HEK293 (cell line): Measurements from ENCODE around the gene HSD11B1.

ENCODE experiments used
- CTCF ChIA-PET: fragments of 350-600 bp; formaldehyde crosslinking; extraction: SDS; loops from one replicate; lab custom pipeline; 2021; ENCODE audit warnings: antibody characterized with exemption; lab: Yijun Ruan, JAX
- POLR2A ChIA-PET: fragments of 300-600 bp; formaldehyde crosslinking; extraction: SDS; loops from one replicate; lab custom pipeline; 2020; ENCODE audit warnings: antibody characterized with exemption, inconsistent platforms; lab: Yijun Ruan, JAX
- H3K27ac ChIP-seq: fragments of 200-500 bp; sonication (Bioruptor generic); 2 replicates; pipeline ENCODE4 v1.5.1; 2014; ENCODE audit warnings: low read depth, low read length, control low read depth, inconsistent platforms; ENCODE audit errors: extremely low read depth
- H3K36me3 ChIP-seq, 2 experiments: fragments of 200-500 bp in 1 of 2; sonication (Bioruptor generic) in 1 of 2; 1 replicate in 1 of 2; 2 replicates in 1 of 2; pipeline ENCODE4 v1.5.1; 2014 to 2017; ENCODE audit warnings: inconsistent platforms in 2 of 2, low read length in 2 of 2; ENCODE audit not compliant: control insufficient read depth in 2 of 2, insufficient read depth in 1 of 2
- H3K4me1 ChIP-seq: fragments of 200-500 bp; sonication (Bioruptor generic); 2 replicates; pipeline ENCODE4 v1.5.1; 2014; ENCODE audit warnings: mild to moderate bottlenecking, low read length, inconsistent platforms; ENCODE audit not compliant: control insufficient read depth, insufficient read depth
- H3K4me3 ChIP-seq: 2 replicates; pipeline ENCODE4 v1.5.1; 2011; ENCODE audit warnings: low read depth, mild to moderate bottlenecking, control low read depth, low read length, moderate library complexity
- H3K9me3 ChIP-seq: fragments of 200-500 bp; sonication (Bioruptor generic); 2 replicates; pipeline ENCODE4 v1.5.1; 2014; ENCODE audit warnings: low read depth, low read length, inconsistent platforms; ENCODE audit not compliant: control insufficient read depth, insufficient read depth
- AEBP2 ChIP-seq: fragments of 450-650 bp; formaldehyde crosslinking; IDR thresholded peaks from 2 replicates; pipeline ENCODE4 v1.5.1; 2016; ENCODE audit warnings: missing biosample characterization, missing genetic modification characterization, borderline replicate concordance
- HOXC10 ChIP-seq: sonication (generic); formaldehyde crosslinking; IDR thresholded peaks from 2 replicates; pipeline ENCODE4 v1.8.1; 2023; ENCODE audit warnings: mild to moderate bottlenecking, missing genetic modification reagents
- INSM2 ChIP-seq: fragments of 450-650 bp; formaldehyde crosslinking; IDR thresholded peaks from 2 replicates; pipeline ENCODE4 v1.5.1; 2016; ENCODE audit warnings: missing biosample characterization, missing genetic modification characterization
- KLF1 ChIP-seq: fragments of 450-650 bp; formaldehyde crosslinking; IDR thresholded peaks from 2 replicates; pipeline ENCODE4 v1.5.1; 2016; ENCODE audit warnings: missing biosample characterization, missing genetic modification characterization
- PRDM6 ChIP-seq: fragments of 450-650 bp; formaldehyde crosslinking; IDR thresholded peaks from 2 replicates; pipeline ENCODE4 v1.5.1; 2017; ENCODE audit warnings: missing biosample characterization, missing genetic modification characterization
- SALL2 ChIP-seq: fragments of 450-650 bp; formaldehyde crosslinking; IDR thresholded peaks from 2 replicates; pipeline ENCODE4 v1.5.0; 2017; ENCODE audit warnings: missing biosample characterization, mild to moderate bottlenecking, missing genetic modification characterization, borderline replicate concordance
- SCRT1 ChIP-seq: fragments of 450-650 bp; formaldehyde crosslinking; IDR thresholded peaks from 2 replicates; pipeline ENCODE4 v1.5.1; 2016; ENCODE audit warnings: missing biosample characterization, missing genetic modification characterization, borderline replicate concordance
- ZNF10 ChIP-seq: fragments of 450-650 bp; formaldehyde crosslinking; IDR thresholded peaks from 2 replicates; pipeline ENCODE4 v1.5.1; 2017; ENCODE audit warnings: missing biosample characterization, missing genetic modification characterization
- ZNF155 ChIP-seq: fragments of 450-650 bp; formaldehyde crosslinking; IDR thresholded peaks from 2 replicates; pipeline ENCODE4 v1.5.1; 2016; ENCODE audit warnings: missing biosample characterization, missing genetic modification characterization
- ZNF223 ChIP-seq: fragments of 450-650 bp; formaldehyde crosslinking; IDR thresholded peaks from 2 replicates; pipeline ENCODE4 v1.5.1; 2016; ENCODE audit warnings: missing biosample characterization, missing genetic modification characterization
- ZNF280D ChIP-seq: fragments of 450-650 bp; formaldehyde crosslinking; IDR thresholded peaks from 2 replicates; pipeline ENCODE4 v1.5.1; 2016; ENCODE audit warnings: missing biosample characterization, missing genetic modification characterization
- ZNF433 ChIP-seq: fragments of 450-650 bp; formaldehyde crosslinking; IDR thresholded peaks from 2 replicates; pipeline ENCODE4 v1.5.1; 2016; ENCODE audit warnings: missing biosample characterization, missing genetic modification characterization, low read depth
- ZNF521 ChIP-seq: fragments of 450-650 bp; formaldehyde crosslinking; IDR thresholded peaks from 2 replicates; pipeline ENCODE4 v1.5.1; 2017; ENCODE audit warnings: missing biosample characterization, mild to moderate bottlenecking, missing genetic modification characterization
- ZNF530 ChIP-seq: fragments of 450-650 bp; formaldehyde crosslinking; IDR thresholded peaks from 2 replicates; pipeline ENCODE4 v1.5.1; 2016; ENCODE audit warnings: low read depth, missing biosample characterization, missing genetic modification characterization
- ZNF580 ChIP-seq: fragments of 450-650 bp; formaldehyde crosslinking; IDR thresholded peaks from 2 replicates; pipeline ENCODE4 v1.5.1; 2016; ENCODE audit warnings: missing biosample characterization, missing genetic modification characterization
- ZNF610 ChIP-seq: fragments of 450-650 bp; formaldehyde crosslinking; IDR thresholded peaks from 2 replicates; pipeline ENCODE4 v1.5.1; 2016; ENCODE audit warnings: missing biosample characterization, missing genetic modification characterization, borderline replicate concordance
- ZNF623 ChIP-seq: fragments of 450-650 bp; formaldehyde crosslinking; IDR thresholded peaks from 2 replicates; pipeline ENCODE4 v1.5.1; 2016; ENCODE audit warnings: missing biosample characterization, missing genetic modification characterization
- ZNF660 ChIP-seq: fragments of 450-650 bp; IDR thresholded peaks from 2 replicates; pipeline ENCODE4 v1.5.1; 2018; ENCODE audit warnings: missing biosample characterization, mild to moderate bottlenecking, missing genetic modification characterization
- ZNF677 ChIP-seq: fragments of 450-650 bp; IDR thresholded peaks from 2 replicates; pipeline ENCODE4 v1.5.0; 2018; ENCODE audit warnings: missing biosample characterization, mild to moderate bottlenecking, missing genetic modification characterization, moderate library complexity
- ZNF707 ChIP-seq: fragments of 450-650 bp; formaldehyde crosslinking; IDR thresholded peaks from 2 replicates; pipeline ENCODE4 v1.5.1; 2016; ENCODE audit warnings: missing biosample characterization, missing genetic modification characterization
- ZNF785 ChIP-seq: fragments of 450-650 bp; formaldehyde crosslinking; IDR thresholded peaks from 2 replicates; pipeline ENCODE4 v1.5.1; 2016; ENCODE audit warnings: missing biosample characterization, missing genetic modification characterization
- ZNF830 ChIP-seq: fragments of 450-650 bp; IDR thresholded peaks from 2 replicates; pipeline ENCODE4 v1.5.0; 2018; ENCODE audit warnings: missing biosample characterization, missing genetic modification characterization, low read depth, mild to moderate bottlenecking, moderate library complexity
- ZNF837 ChIP-seq: fragments of 450-650 bp; formaldehyde crosslinking; IDR thresholded peaks from 2 replicates; pipeline ENCODE4 v1.5.1; 2016; ENCODE audit warnings: missing biosample characterization, missing genetic modification characterization
- ZSCAN23 ChIP-seq: fragments of 450-650 bp; formaldehyde crosslinking; IDR thresholded peaks from 2 replicates; pipeline ENCODE4 v1.5.1; 2016; ENCODE audit warnings: missing biosample characterization, missing genetic modification characterization

The HSD11B1 gene

GRCh38 chr1:209767706-209768105, 63.1 kb downstream of the HSD11B1 start:
- ChIA-PET POLR2A (interaction anchor here (0.6 to 1.0 kb wide), 3 partner anchors 17 to 486 kb away, joined by 3 to 6 read pairs (median 4); partner anchors contain the start of gene C1orf74), CTCF (interaction anchor here (0.7 to 1.1 kb wide), 3 partner anchors 18 to 1448 kb away, joined by 3 to 5 read pairs (median 4); no protein-coding TSS in a partner anchor)
- Histone ChIP-seq H3K9me3 (no peaks in the 10 kb centered on the region), H3K27ac (no peak overlapping the region), H3K4me3 (no peak overlapping the region), H3K36me3 (no peaks in the 10 kb centered on the region), H3K4me1 (no peaks in the 10 kb centered on the region)
- TF ChIP-seq ZNF223 (tag by site-specific recombination): no peak
- no peak for TF ChIP-seq ZNF280D
- no peak for TF ChIP-seq ZNF623 (tag by site-specific recombination)
- no peak for TF ChIP-seq ZNF610 (tag by site-specific recombination)
- TF ChIP-seq ZSCAN23 (tag by site-specific recombination): no peak
- no peak for TF ChIP-seq ZNF677
- TF ChIP-seq ZNF433 (tag by site-specific recombination): no peak
- TF ChIP-seq, all 188 proteins: peak for 0

GRCh38 chr1:209768354-209768774, 63.7 kb downstream of the HSD11B1 start:
- Histone ChIP-seq H3K4me1 (no peaks in the 10 kb centered on the region), H3K36me3 (no peaks in the 10 kb centered on the region), H3K27ac (no peak overlapping the region), H3K9me3 (no peaks in the 10 kb centered on the region), H3K4me3 (no peak overlapping the region)
- CTCF ChIA-PET: interaction anchor here (1.1 kb wide), 1 partner anchor 20 kb away, joined by 4 read pairs; no protein-coding TSS in a partner anchor
- TF ChIP-seq ZNF155 (tag by site-specific recombination) (no peak), ZNF785 (no peak), SCRT1 (no peak), ZNF830 (tag by site-specific recombination) (no peak), ZNF707 (tag by site-specific recombination) (no peak), KLF1 (tag by site-specific recombination) (no peak), INSM2 (tag by site-specific recombination) (no peak), ZNF660 (tag by site-specific recombination) (no peak), HOXC10 (CRISPR knock-in tag) (no peak)
- POLR2A ChIA-PET: interaction anchor here (1.0 kb wide), 1 partner anchor 16 kb away, joined by 6 read pairs; the partner anchor contains the start of gene C1orf74

GRCh38 chr1:209769171-209769904, 64.7 kb downstream of the HSD11B1 start:
- Histone ChIP-seq H3K9me3 (no peaks in the 10 kb centered on the region), H3K4me1 (no peaks in the 10 kb centered on the region), H3K4me3 (no peak overlapping the region), H3K27ac (no peak overlapping the region), H3K36me3 (no peaks in the 10 kb centered on the region)
- POLR2A ChIA-PET: no interaction called here
- CTCF ChIA-PET: interaction anchor here (0.6 kb wide), 1 partner anchor 79 kb away, joined by 3 read pairs; no protein-coding TSS in a partner anchor
- TF ChIP-seq PRDM6 (tag by site-specific recombination): no peak
- TF ChIP-seq AEBP2 (tag by site-specific recombination): no peak
- TF ChIP-seq ZNF521 (tag by site-specific recombination): no peak
- TF ChIP-seq SALL2 (tag by site-specific recombination): no peak
- TF ChIP-seq ZNF10 (tag by site-specific recombination): no peak
- TF ChIP-seq ZNF530 (tag by site-specific recombination): no peak
- TF ChIP-seq ZNF580: no peak
- no peak for TF ChIP-seq ZNF837
